Measurements from ENCODE around the gene RPN1. TPM values are rescaled to one million over a fixed set of nuclear protein-coding genes. Genes with fewer than 3 reads are reported as not detected.

RPN1 gene
- total RNA-seq, 4 donors from 2014 or later = 179 to 268 (median 193) TPM

DNA sequence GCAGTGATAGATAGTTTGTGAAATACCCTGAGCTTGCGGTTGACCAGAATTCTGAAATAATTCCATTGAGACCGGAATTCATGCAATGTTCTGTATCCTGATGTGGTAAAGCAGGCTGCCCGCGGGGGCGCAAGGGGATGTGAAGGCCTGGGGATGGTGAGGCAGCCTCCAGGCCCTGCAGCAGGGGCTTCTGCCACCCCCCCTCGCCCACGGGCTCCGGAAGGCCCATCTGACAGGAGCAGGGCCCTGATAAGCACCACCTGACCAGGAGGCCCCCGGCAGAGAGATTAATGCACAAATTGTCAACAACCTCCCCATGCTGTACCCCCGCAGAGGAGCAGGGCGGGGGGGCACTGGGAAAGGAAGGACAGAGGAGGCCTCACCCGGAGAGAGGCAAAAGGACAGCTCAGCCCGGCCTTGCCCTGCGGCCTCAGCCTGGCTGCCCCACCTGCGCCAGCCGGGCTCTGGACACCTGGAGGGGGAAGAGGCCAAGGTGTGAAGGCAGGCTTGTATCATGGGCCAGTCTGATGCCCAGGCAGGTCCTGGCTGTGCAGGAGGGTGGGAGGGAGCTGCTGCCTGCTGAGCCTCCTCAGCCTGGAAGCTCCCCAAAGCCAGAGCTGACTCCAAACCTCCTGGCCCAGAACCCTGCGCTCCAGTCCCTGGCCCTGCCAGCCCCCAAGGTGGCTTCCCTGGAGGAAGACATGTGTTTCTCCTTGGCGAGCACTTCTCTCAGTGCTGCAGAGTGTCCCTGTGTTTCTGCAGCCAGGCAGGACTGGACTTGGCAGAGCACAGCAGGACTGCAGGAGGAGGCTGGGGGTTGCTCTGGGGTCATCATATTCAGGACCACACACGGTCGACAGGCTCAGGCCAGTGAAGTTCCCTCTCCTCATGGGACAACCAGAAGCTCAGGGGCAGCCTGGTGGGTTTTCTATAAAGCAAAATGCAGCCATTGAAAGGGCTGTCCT, 46.5 kb downstream of the RPN1 start:
- no peak for TF ChIP-seq CTCF (IDR thresholded peaks at IDR 0.05; ENCODE audit: low read depth)

DNA sequence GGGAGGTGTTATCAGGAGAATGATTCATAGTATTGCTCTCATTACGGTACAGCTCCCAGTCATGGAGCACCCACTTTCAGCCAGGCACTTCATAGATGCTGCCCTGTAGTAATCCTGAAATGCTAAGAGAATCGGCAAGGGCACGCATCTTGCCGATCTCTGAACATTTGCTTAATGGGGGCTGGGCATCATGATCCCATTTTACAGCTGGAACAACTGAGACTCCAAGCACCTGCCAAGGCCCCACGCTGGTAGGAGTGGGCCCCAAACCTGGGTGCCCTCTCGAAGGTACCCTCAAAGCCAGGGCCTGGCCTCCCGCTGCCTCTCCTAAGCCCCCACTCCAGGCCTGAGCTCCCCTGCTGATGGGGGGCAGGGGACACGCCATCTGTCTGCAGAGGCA, 47.3 kb downstream of the RPN1 start:
- TF ChIP-seq CTCF (IDR thresholded peaks at IDR 0.05; ENCODE audit: low read depth) = no peak

- TF ChIP-seq CTCF (IDR thresholded peaks at IDR 0.05; ENCODE audit: low read depth) = no peak
Measured at GRCh38 chr3:128598884-128599664, 51.5 kb downstream of the RPN1 start.

- TF ChIP-seq CTCF (IDR thresholded peaks at IDR 0.05; ENCODE audit: low read depth) = no peak
Measured at GRCh38 chr3:128597900-128598299, 52.7 kb downstream of the RPN1 start.

- TF ChIP-seq CTCF (IDR thresholded peaks at IDR 0.05; ENCODE audit: low read depth) = no peak
Measured at GRCh38 chr3:128592864-128593263, 57.8 kb downstream of the RPN1 start.

DNA sequence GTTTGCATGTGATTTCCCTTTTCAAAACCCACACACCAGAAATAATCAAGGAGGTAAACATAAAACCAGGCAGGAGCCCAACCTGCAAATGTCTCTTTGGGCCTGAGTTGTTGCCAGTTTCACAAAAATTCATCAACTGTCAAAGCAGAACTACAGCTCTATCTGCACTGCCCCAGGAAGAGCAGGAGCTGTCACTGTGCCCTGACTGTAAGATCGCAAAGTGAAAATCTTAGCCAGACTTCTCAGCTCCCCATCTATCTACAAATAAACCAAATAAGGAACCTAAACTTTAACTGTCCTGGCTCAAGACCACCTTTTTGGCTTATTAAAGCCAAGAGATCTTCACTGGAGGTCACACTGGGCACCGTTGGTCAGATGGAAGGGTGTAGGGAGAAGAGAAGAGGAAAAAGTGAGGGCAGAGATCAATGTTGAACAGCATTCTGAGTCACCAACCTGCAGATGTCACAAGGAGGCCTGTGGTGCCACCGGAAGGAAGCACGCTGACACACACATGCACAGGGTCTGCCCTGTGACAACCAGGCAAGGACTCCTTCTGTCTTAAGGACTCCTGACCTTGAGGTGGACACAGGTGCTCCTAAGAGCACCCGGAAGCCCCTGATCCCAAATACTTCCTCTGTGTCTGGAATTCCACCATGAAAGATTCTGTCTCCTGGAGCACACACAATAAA, 58.7 kb downstream of the RPN1 start:
- TF ChIP-seq CTCF (IDR thresholded peaks at IDR 0.05; ENCODE audit: low read depth) = no peak

All from subcutaneous adipose tissue (tissue), 4 donors.